ENCODE measurements around the gene NPAS3.

The NPAS3 gene

GRCh38 chr14:33271216-33271615 lies 332.5 kb downstream of the NPAS3 start:
- TF ChIP-seq CTCF (IDR thresholded peaks at IDR 0.05; ENCODE audit: low read length) (no peak), EZH2phosphoT487 (IDR thresholded peaks at IDR 0.05; ENCODE audit: low read length) (no peak), EZH2 (optimal IDR thresholded peaks at IDR 0.05; ENCODE audit: low read depth, low read length) (no peak)
- Histone ChIP-seq H3K4me1 (ENCODE audit: low read length) (no peaks in the 10 kb centered on the region), H3K79me2 (ENCODE audit: low read length) (no peaks in the 10 kb centered on the region), H2AFZ (ENCODE audit: low read length) (no peak overlapping the region), H3K9me2 (replicated peaks; ENCODE audit: insufficient read depth, low read length) (no peaks in the 10 kb centered on the region), H3K4me3 (ENCODE audit: low read length) (no peak overlapping the region), H3K9me3 (replicated peaks; ENCODE audit: insufficient read depth, low read length) (no peaks in the 10 kb centered on the region), H3K27me3 (replicated peaks; ENCODE audit: insufficient read depth, low read length) (no peaks in the 10 kb centered on the region), H4K20me1 (ENCODE audit: insufficient read depth, low read length) (no peaks in the 10 kb centered on the region), H3K36me3 (replicated peaks; ENCODE audit: insufficient read depth, low read length) (no peaks in the 10 kb centered on the region), H3F3A (ENCODE audit: insufficient read depth, low read length) (no peaks in the 10 kb centered on the region), H3K27ac (ENCODE audit: low read length) (no peak overlapping the region), H3K9ac (ENCODE audit: low read length) (no peak overlapping the region), H3K4me2 (ENCODE audit: low read depth, low read length) (no peak overlapping the region)
- DNase-seq, result no peak

- Histone ChIP-seq H3K4me3 (ENCODE audit: low read length) (no peak overlapping the region), H3K9ac (ENCODE audit: low read length) (no peak overlapping the region), H3K79me2 (ENCODE audit: low read length) (no peaks in the 10 kb centered on the region), H3K4me1 (ENCODE audit: low read length) (no peaks in the 10 kb centered on the region), H3K27ac (ENCODE audit: low read length) (no peak overlapping the region), H3K27me3 (replicated peaks; ENCODE audit: insufficient read depth, low read length) (no peaks in the 10 kb centered on the region), H3K36me3 (replicated peaks; ENCODE audit: insufficient read depth, low read length) (no peaks in the 10 kb centered on the region), H3K4me2 (ENCODE audit: low read depth, low read length) (no peak overlapping the region), H3K9me2 (replicated peaks; ENCODE audit: insufficient read depth, low read length) (no peaks in the 10 kb centered on the region), H4K20me1 (ENCODE audit: insufficient read depth, low read length) (no peaks in the 10 kb centered on the region), H3K9me3 (replicated peaks; ENCODE audit: insufficient read depth, low read length) (no peaks in the 10 kb centered on the region), H2AFZ (ENCODE audit: low read length) (no peak overlapping the region), H3F3A (ENCODE audit: insufficient read depth, low read length) (no peaks in the 10 kb centered on the region)
- DNase-seq, result no peak
- TF ChIP-seq CTCF (IDR thresholded peaks at IDR 0.05; ENCODE audit: low read length) (no peak), EZH2phosphoT487 (IDR thresholded peaks at IDR 0.05; ENCODE audit: low read length) (no peak)
These were observed 333.2 kb downstream of the NPAS3 start for GRCh38 chr14:33271891-33272290.

GRCh38 chr14:33273978-33274377 lies 335.3 kb downstream of the NPAS3 start:
- no peaks in the 10 kb centered on the region for H3K27me3 ChIP-seq (replicated peaks; ENCODE audit: insufficient read depth, low read length)
- no peak for DNase-seq
- no peak overlapping the region for H3K4me2 ChIP-seq (ENCODE audit: low read depth, low read length)
- TF ChIP-seq EZH2 (optimal IDR thresholded peaks at IDR 0.05; ENCODE audit: low read depth, low read length) (no peak), CTCF (IDR thresholded peaks at IDR 0.05; ENCODE audit: low read length) (no peak), EZH2phosphoT487 (IDR thresholded peaks at IDR 0.05; ENCODE audit: low read length) (no peak)
- H3K36me3 ChIP-seq (replicated peaks; ENCODE audit: insufficient read depth, low read length), result no peaks in the 10 kb centered on the region
- H3K27ac ChIP-seq (ENCODE audit: low read length), result no peak overlapping the region
- H3K79me2 ChIP-seq (ENCODE audit: low read length), result no peaks in the 10 kb centered on the region
- no peak overlapping the region for H3K9ac ChIP-seq (ENCODE audit: low read length)
- H2AFZ ChIP-seq (ENCODE audit: low read length), result no peak overlapping the region
- H4K20me1 ChIP-seq (ENCODE audit: insufficient read depth, low read length), result no peaks in the 10 kb centered on the region
- no peaks in the 10 kb centered on the region for H3K4me1 ChIP-seq (ENCODE audit: low read length)
- H3K9me3 ChIP-seq (replicated peaks; ENCODE audit: insufficient read depth, low read length), result no peaks in the 10 kb centered on the region
- H3K9me2 ChIP-seq (replicated peaks; ENCODE audit: insufficient read depth, low read length), result no peaks in the 10 kb centered on the region
- no peak overlapping the region for H3K4me3 ChIP-seq (ENCODE audit: low read length)
- H3F3A ChIP-seq (ENCODE audit: insufficient read depth, low read length), result no peaks in the 10 kb centered on the region
